HG03095 (cell line): ENCODE results near the gene MMP21.

ENCODE experiments used
- ATAC-seq: cut with Tn5 transposase; IDR thresholded peaks from one replicate; pipeline ENCODE4 v1.9.1; 2021; ENCODE audit warnings: moderate library complexity; ENCODE audit not compliant: unreplicated experiment

The MMP21 gene

DNA sequence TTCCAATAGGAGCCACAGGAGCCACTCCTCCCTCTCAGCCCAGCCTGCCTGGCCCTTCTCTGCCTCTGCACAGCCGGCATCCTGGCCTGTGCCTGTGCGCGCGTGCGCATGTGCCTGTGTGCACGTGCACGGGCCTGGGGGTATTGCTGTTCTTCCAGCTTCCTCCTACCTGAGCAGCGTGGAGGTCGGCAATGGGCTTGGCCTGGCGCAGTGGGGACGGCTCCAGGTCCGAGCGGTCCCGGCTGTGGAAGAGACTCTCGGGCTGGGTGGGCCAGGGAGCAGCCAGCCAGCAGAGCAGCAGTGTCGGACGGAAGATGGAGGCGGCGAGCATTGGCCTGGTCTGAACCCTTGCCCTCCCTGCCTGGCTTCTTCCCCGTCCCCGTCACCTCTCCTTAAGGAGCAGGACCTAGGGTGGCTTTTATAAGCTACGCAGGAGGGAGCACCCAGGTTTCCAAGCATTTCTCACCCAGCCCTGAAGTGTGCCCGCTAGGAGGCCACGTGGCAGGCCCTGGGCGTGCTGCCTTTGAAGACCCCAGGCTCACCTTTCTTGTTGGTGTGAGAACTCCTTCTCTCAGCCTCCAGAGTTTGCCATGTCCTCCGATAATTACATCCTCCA, at the start of gene MMP21:
MMP21 (minus strand) TSS at position 331 of the 616 bp plus-strand sequence; CDS start at position 331, 0 bp downstream.
- no peak for ATAC-seq

- no peak for ATAC-seq
These were observed 49.1 kb upstream of the MMP21 start for GRCh38 chr10:125824736-125825135.

DNA sequence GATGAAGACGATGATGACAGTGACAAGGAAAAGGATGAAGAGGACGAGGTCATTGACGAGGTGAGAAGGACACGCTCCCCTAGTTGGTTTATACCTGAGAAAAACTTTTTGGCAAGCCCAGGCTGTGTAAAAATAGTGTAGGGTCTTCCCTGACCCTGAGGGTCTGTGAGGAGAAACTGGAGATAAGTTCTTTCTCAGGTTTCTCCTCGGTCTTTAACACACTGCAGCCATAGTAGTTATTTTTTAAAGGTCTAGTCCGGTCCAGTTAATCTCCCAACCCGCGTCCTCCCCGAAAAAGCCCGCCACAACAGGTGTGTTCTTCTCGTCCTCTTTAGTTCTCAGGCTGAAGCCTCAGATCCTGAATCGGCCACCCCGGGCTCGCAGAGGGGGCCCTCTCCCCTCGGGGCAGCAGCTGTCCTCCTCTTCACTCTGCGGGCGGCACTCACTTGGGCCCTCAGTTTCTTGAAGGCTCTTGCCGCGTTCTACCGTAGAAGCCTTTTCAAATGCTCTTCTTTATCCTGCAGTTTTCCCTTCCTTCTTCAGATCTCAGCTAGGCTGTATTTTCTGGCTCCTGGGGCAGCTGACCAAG, 48.1 kb upstream of the MMP21 start:
- no peak for ATAC-seq

DNA sequence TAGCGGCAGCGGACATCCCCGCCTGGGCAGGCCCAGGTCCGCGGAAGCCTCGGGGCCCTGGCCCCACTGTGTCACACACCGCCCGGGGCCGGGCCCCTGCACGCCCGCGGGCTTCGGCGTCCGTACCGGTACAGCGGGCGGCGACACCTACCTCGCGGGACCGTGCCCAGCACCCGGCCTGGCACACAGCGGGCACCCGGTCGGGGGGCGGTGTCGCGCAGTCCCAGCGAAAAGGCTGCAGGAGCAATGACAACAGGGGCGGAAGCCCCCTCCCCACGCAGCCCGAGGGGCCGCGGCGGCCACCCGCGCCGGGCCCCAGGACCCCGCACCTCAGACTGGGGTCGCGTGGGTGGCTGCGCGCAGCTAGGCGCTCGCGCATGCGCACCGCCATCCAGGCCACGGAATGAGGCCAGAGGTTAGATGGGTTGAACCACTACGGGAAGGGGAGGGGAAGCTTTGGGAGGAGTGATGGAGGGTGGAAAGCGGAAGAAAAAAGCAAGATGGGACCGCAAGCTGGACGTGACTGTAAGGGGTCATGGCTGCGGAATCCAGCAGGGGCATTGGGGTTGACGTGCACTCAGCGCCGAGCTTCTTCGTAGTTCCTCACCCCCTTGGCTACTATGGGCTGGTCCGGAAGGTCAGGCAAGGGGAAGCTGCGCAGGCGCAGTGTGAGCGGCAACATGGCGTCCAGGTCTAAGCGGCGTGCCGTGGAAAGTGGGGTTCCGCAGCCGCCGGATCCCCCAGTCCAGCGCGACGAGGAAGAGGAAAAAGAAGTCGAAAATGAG, 47.4 kb upstream of the MMP21 start, which contains the start of the genes BCCIP and UROS:
BCCIP (plus strand) TSS at position 669 of the 785 bp plus-strand sequence; CDS start at position 681, 12 bp downstream.
UROS (minus strand) TSS at position 381 of the 785 bp plus-strand sequence. CDS start 6,759 bp downstream, outside the sequence.
- peak; percentile 71 for ATAC-seq

DNA sequence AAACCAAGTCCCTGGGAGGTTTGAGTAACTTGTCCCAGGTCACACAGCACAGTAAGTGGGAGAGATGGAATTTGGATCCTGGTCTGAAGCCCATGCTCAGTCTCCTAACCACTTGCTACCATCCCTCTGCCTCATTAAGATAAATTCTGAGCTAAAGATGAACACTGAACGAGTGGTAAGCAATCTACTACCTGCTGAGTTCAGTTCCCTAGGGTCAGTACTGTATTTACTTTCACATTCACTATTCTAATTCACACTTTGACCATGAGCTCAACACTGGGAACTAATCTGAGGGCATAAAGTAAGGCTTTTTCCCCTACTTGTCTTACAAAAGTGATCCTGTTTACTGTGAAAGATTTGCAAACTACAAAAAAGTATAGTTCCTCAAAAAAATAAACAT, 45.1 kb upstream of the MMP21 start:
- peak; percentile 44 for ATAC-seq

DNA sequence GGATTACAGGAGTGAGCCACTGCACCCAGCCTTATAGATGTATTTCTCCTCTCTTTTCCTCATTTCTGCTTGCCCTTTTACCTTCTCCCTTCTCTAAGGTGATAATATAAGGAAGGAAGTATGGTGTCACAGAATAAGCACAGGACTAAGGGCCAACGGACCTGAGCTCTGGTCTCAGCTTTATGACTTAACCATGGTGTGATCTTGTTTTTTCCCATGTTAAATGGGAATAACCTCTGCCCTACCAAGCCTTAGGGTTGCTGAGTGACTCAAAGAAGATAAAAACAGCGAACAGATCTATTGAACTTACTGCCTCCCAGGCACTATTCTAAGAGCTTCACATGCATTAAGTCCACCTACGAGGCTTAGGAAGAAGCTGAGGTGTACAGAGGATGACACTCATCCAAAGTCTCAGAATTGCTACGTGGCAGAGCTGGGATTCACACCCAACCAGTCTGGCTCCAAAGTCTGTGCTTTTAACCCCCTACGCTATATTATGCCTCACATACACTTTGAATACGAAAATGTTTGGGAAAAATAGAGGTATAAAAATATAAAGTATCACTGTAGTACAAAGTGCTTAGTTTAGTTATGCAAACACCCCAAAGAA, 41.8 kb upstream of the MMP21 start:
- ATAC-seq = no peak

GRCh38 chr10:125816548-125816947, 40.9 kb upstream of the MMP21 start:
- ATAC-seq = no peak

DNA sequence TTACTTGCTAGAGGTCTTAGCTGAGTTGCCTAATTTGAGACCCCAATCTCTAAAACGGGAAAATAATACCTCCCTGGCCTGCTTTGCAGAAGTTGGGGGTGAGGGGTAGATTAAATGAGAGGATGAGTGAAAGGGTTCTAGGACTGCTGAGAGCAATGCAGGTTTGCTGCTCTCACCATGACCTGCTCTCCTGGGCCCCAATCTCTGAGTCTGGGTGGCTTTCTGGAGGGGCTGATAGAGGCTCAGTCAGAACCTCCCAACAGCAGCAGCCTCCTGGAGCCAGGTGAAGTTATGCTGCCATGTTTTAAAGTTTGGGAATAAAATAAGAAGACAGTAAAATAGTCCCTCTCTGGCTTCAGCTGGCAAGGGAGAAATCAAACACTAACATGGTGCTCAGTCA, 40.1 kb upstream of the MMP21 start:
- ATAC-seq = no peak

DNA sequence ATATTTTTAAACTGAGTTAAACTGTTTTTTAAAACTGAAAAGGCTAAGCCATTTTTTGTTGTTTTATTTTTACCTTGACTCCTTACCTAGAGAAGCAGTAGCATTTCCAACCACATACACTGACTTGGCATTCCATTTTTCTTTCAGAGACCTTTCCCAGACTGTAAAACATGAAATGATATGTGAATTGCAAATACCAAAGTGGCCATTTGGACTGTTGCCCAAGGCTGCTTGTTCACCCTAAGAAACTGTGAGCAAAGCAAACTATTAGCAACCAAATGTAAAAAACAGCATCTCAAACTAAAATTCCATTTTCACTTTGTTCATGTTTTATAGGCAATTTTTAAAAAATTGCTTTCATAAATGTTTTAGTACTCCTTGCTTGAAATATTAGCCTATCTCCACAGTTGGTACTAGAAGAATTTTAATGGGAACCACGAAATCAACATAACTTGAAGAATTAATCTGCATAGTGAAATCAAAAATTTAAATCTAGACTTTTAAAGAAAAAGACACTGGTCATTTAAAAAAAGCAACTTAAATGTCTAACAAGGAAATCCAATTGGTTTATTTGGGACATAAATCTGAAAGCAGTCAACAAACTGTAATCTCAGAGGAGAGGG, 36.6 kb upstream of the MMP21 start:
- ATAC-seq = no peak

DNA sequence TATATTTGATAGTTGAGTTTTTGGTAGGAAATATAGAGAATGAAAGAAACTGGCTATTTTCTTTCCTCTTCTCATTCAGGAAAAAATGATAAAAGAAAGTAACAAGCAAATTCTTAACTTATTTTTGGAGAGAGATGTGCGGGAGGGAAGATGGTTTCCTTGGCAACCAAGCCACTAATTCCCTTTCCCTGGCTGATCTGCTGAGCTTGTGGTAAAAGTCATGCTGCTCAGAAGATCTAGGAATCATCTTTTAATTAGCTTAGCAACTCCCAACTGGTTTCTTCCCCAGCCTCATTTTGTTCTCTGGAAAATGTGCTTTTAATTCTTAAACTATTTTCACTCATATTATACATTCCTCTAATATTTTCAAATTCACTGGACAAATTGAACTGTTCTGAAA, 35.6 kb upstream of the MMP21 start:
- no peak for ATAC-seq

DNA sequence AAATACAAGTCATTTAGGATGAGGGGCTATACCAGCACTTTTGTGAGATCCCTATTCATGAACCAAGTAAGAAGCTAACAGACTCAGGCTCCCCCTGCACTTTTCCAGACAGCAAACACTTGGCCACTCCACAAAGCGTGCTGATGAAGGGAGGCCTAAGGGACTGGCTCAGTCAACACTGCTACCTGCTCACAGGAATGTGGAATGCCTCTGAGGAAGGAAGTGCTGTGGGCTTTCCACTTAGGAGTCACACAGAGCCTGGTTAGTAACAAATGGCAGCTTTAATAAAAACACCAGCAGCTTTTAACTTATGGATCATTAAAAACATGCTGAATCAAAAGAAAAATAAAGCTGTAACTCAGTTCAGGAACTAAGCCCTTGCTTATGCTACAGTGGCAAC, 32.4 kb upstream of the MMP21 start:
- no peak for ATAC-seq

DNA sequence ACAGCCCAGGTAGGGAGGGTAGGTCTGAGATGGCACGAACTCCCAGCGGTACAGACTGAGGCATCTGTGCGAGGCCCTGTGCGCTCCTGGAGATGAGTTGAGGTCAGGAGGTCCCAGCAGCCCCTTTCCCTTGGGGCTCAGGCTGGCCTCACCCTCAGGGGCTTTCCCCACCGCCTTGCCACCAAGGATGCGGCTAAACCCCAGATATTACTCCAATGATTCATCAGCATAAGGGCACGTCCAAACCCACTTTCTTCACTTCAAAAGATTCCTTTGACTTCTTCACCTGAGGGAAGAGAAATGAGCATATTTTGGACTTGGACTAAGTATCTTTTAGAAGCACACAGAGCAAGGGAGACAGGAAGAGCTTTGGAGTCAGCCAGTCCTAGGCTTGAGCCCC, 27.1 kb upstream of the MMP21 start:
- no peak for ATAC-seq

GRCh38 chr10:125802131-125802530, 26.5 kb upstream of the MMP21 start:
- no peak for ATAC-seq

DNA sequence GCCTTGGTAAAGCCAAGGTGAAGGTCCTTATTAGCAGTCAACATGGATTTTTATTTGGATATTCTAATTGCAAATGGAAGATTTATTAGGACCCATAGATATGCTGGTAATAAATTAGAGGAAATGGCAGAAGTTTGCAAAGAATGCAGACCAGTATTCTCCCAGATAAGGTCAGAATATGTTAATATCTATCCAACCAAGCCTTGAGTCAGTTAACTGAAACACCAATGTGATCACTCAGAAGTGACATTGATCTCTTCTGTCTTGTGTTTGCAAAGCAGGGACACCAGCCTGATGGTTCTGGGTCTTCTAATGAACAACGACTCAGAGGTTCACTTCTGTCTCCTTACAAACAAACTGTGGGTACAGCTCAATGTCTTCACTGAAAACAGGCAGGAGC, 26.0 kb upstream of the MMP21 start:
- no peak for ATAC-seq

DNA sequence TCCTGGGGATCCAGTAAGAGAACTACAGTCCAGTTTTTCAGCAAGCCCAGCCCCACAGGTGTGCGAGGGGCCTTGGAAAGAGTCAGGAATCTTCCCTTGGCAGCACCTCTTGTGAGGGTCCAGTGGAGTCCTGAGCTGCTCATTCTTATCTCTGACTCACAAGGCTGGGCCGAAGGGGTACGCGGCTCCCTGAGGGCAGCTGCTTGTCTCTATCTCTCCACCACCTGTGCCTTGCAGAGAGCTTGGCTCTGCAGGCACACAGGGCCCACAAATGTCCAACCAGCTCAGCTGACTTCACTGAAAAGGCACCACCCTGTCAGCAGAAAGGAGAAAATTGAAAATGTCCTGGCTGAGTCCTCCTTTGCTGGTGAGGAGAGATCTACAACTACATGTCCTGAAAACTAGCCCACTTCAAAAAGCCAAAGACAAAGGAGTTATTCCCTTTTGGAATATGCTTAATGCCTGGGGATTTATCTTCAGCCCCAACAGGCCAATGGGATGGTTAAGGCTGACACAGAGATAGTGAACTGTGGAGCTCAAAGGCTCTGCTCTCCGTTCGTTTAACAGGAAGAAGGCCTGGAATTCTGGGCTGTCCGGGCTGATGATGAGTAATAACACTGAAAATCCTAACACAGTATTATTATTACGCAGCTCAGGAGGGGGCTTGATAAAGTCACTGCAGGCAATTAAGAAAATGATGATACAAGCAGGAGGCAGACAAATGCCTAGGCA, 24.0 kb upstream of the MMP21 start:
- no peak for ATAC-seq

DNA sequence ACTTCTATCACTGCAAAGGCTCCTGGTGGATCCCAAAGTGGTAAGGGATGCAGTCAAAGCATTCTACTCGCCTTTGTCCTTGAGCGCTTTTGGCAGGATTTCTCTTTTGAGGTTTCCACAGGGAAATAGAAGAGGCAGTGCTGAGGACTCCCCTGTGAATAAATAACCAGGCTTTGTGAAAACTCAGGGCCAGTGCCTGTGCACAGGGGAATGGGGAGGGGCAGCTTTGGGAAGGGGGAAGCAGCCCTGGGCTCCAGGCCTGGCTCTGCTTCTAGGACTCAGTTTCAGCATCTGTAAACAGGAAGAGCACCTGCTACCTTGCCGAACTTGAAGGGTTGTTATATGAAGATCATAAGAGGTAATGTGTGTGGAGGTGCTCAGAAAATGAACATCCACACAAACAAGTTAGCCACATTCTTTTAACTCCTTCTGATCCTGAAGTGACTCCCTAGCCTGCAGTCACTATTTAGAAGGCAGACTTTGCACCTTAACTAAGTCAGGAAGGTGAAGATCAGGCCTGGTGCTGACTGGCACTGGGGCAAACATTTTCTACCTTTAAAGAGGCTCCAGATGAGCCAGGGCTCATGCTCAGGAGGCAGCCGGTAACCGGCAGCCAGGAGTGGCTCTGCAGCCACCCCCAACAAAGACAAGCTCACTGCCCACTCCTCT, 22.5 kb upstream of the MMP21 start:
- ATAC-seq = no peak

DNA sequence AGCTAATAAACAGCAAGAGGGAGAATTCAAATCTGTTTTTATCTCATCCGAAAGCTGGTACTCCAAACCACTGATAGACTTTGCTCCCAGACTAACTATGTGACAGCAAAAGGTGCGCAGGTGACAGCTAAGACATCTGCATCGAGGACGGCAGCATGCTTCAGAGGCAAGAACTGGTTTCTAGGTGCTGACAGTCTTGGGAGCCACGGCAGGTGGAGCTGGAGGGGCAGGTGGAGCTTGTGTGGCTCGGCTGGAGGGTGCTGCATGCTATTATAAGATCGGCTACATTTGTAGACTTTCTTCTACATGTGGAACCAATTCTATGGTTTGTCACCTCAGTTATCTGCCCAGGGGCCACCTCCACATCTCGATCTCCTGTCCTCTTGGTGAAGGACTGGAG, 21.8 kb upstream of the MMP21 start:
- ATAC-seq = no peak

- ATAC-seq = no peak
These were observed 20.1 kb upstream of the MMP21 start for GRCh38 chr10:125795637-125796190.

GRCh38 chr10:125795128-125795527, 19.5 kb upstream of the MMP21 start:
- no peak for ATAC-seq
